ENCODE data around the gene QPRT. TPM values are rescaled to one million over a fixed set of nuclear protein-coding genes. Genes with fewer than 3 reads are reported as not detected.
"Not testable (repeated sequence)": the region's sequence is repeated elsewhere in the genome, so short reads cannot be mapped to it uniquely, and the experiment has no call there.

The QPRT gene
- total and polyA plus RNA-seq, 5 donors: 20.4 to 53.5 (median 40.8) TPM

GRCh38 chr16:29738514-29738913 is 59.5 kb downstream of the QPRT start:
- Histone ChIP-seq H3K27me3 (ENCODE audit: control insufficient read depth, insufficient read depth) (no peaks in the 10 kb centered on the region), H3K27ac (ENCODE audit: low read length) (no peak overlapping the region), H3K4me3 (ENCODE audit: low read length) (no peak overlapping the region), H3K4me1 (ENCODE audit: control insufficient read depth, insufficient read depth, low read length) (no peaks in the 10 kb centered on the region), H3K9me3 (ENCODE audit: control insufficient read depth, low read length) (no peaks in the 10 kb centered on the region)
- ATAC-seq (no peak), DNase-seq (no peak)
- WGBS: 72% methylated on average over 2 of the region's 2 CpGs
- intact Hi-C loops (cut with DNase I): no loop called here

DNA sequence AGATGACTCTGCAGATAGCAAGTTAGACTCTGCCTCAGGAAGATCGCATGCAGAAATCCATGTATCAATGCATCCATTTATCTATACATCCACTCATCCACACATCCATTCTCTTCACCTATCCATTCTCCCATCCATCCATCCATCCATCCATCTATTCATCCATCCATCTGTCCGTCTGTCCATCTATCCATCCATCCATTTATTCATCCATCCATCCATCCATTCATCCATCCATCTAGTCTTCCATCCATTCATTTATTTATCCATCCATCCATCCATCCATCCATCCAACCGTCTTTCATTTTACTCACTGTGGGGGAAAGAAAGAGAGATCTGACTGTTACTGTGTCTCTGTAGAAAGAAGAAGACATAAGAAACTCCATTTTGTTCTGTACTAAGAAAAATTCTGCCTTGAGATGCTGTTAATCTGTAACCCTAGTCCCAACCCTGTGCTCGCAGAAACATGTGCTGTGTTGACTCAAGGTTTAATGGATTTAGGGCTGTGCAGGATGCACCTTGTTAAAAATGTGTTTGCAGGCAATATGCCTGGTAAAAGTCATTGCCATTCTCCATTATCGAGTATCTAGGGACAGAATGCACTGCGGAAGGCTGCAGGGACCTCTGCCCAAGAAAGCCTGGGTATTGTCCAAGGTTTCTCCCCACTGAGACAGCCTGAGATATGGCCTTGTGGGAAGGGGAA is 61.1 kb downstream of the QPRT start:
- intact Hi-C loops (cut with DNase I); H3K27ac ChIP-seq (ENCODE audit: low read length); H3K27me3 ChIP-seq (ENCODE audit: control insufficient read depth, insufficient read depth); H3K4me3 ChIP-seq (ENCODE audit: low read length); ATAC-seq; H3K9me3 ChIP-seq (ENCODE audit: control insufficient read depth, low read length); H3K4me1 ChIP-seq (ENCODE audit: control insufficient read depth, insufficient read depth, low read length): not testable (repeated sequence)
- DNase-seq: peak in 1 of 3 donors; percentile 6
- 75% methylated on average over 6 of the region's 6 CpGs for WGBS

DNA sequence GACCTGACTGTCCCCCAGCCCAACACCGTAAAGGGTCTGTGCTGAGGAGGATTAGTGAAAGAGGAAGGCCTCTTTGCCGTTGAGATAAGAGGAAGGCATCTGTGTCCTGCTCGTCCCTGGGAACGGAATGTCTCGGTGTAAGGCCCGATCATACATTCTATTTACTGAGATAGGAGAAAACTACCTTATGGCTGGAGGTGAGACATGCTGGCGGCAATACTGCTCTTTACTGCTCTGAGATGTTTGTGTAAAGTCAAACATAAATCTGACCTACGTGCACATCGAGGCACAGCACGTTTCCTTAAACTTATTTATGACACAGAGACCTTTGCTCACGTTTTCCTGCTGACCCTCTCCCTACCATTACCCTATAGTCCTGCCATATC is 61.6 kb downstream of the QPRT start:
- DNase-seq; H3K9me3 ChIP-seq (ENCODE audit: control insufficient read depth, low read length); H3K4me3 ChIP-seq (ENCODE audit: low read length); ATAC-seq; H3K27me3 ChIP-seq (ENCODE audit: control insufficient read depth, insufficient read depth); intact Hi-C loops (cut with DNase I); H3K4me1 ChIP-seq (ENCODE audit: control insufficient read depth, insufficient read depth, low read length); H3K27ac ChIP-seq (ENCODE audit: low read length): not testable (repeated sequence)
- WGBS: 41% methylated on average over 11 of the region's 11 CpGs

DNA sequence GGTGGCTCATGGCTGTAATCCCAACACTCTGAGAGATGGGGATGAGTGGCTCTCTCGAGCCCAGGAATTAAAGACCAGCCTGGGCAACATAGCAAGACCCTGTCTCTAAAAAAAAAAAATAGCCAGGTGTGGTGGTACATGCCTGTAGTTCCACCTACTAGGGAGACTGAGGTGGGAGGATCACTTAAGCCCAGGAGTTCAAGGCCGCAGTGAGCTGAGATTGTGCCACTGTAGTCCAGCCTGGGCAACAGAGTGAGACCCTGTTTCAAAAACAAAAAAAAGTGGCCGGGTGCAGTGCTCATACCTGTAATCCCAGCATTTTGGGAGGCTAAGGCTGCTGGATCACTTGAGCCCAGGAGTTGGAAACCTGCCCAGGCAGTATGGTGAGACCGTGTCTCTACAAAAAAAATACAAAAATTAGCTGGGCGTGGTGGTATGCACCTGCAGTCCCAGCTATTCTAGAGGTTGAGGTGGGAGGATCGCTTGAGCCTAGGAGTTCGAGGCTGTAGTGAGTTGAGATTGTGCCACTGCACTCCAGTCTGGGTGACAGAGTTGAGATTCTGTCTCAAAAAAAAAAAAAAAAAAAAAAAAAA is 63.8 kb downstream of the QPRT start:
- 84% methylated on average over 7 of the region's 7 CpGs for WGBS
- no peaks in the 10 kb centered on the region for H3K27me3 ChIP-seq (ENCODE audit: control insufficient read depth, insufficient read depth)
- H3K9me3 ChIP-seq (ENCODE audit: control insufficient read depth, low read length): no peaks in the 10 kb centered on the region
- peak in 1 of 3 donors; percentile 7 for DNase-seq
- no peak overlapping the region for H3K27ac ChIP-seq (ENCODE audit: low read length)
- intact Hi-C loops (cut with DNase I): no loop called here
- no peaks in the 10 kb centered on the region for H3K4me1 ChIP-seq (ENCODE audit: control insufficient read depth, insufficient read depth, low read length)
- H3K4me3 ChIP-seq (ENCODE audit: low read length): no peak overlapping the region
- ATAC-seq: no peak

DNA sequence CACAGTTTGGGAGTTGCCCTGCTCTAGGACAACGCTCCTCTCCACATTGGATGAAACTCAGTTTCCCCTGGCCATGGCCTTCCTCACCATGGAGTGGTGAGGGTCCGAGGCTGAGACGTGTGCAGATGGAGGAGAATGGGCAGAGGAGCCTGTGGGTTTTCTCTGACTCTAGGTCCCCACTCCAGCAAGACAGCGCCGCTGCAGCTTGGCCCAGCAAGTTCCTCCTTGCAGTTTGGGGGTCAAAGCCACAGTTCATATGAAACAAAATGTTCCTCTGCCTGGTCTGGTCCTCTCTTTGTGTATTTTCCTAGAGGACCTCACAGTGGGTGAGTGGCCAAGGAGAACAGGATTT is 64.5 kb downstream of the QPRT start:
- intact Hi-C loops (cut with DNase I): no loop called here
- H3K4me3 ChIP-seq (ENCODE audit: low read length): no peak overlapping the region
- no peaks in the 10 kb centered on the region for H3K9me3 ChIP-seq (ENCODE audit: control insufficient read depth, low read length)
- DNase-seq: peak in 1 of 3 donors; percentile 14
- H3K4me1 ChIP-seq (ENCODE audit: control insufficient read depth, insufficient read depth, low read length): no peaks in the 10 kb centered on the region
- ATAC-seq: no peak
- no peak overlapping the region for H3K27ac ChIP-seq (ENCODE audit: low read length)
- no peaks in the 10 kb centered on the region for H3K27me3 ChIP-seq (ENCODE audit: control insufficient read depth, insufficient read depth)
- 80% methylated on average over 5 of the region's 5 CpGs for WGBS

DNA sequence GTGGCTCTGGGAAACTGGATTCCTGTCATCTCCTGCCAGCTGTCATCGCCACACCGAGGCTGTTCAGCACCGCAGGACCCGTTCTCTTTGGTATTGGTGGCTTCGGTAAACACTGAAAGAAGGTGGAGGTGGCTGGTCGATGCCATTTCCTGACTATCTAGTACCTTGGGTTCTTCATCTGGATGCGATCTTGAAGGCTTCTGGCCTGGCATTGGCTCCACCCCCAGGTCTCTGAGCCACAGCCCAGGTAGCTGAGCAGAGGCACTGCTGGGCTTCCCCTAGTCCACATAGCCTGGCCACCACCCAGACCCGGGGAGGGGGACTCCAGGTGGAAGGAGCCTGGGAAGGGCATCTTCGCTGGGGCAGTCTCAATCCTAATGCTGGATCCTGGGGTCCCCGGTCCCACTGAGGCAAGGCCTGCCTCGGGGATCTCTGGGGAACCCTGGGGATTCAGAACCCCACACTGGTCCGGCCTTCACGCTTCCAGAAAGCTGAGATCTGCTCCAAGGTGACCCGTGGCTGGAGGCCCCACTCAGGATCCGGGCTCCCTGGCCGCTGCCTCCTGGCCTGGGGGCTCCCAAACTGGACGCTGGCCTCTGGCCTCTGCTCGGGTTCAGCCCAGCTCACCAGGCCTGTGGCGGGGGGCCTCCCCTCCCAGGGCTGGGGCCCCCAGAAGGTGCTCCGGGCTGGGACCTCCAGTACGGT is 65.0 kb downstream of the QPRT start:
- H3K9me3 ChIP-seq (ENCODE audit: control insufficient read depth, low read length): no peaks in the 10 kb centered on the region
- peak in 1 of 3 donors; percentile 55 for DNase-seq
- no peak overlapping the region for H3K4me3 ChIP-seq (ENCODE audit: low read length)
- intact Hi-C loops (cut with DNase I): no loop called here
- peak in 1 of 2 donors; percentile 7 for ATAC-seq
- H3K4me1 ChIP-seq (ENCODE audit: control insufficient read depth, insufficient read depth, low read length): no peaks in the 10 kb centered on the region
- no peaks in the 10 kb centered on the region for H3K27me3 ChIP-seq (ENCODE audit: control insufficient read depth, insufficient read depth)
- 78% methylated on average over 21 of the region's 21 CpGs for WGBS
- H3K27ac ChIP-seq (ENCODE audit: low read length): no peak overlapping the region

DNA sequence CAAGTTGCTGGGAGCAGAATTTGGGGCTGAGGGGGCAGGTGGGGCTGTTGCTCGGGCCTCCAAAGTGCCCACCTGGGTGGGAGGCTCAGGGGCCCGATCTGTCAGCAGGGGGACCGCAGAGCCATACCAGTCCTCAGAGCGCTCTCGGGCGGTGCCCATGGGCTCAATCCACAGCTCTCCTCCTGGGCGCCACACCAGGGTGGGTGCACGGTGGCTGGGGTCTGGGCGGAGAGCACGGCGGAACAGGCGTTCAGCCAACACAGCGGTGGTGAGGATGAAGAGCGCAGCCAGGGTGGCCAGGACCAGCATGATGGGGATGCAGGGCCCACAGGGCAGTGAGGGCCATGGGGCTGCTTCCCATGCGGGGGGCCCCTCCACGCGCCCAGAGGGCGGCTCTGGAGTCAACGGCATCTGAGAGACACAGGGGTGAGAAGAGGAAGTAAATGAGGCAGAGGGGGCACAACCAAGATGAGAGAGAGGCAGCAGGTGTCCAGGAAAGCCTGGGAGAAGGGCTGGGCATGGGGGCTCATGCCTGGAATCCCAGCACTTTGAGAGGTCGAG is 65.6 kb downstream of the QPRT start:
- H3K9me3 ChIP-seq (ENCODE audit: control insufficient read depth, low read length): no peaks in the 10 kb centered on the region
- WGBS: 85% methylated on average over 20 of the region's 20 CpGs
- H3K4me3 ChIP-seq (ENCODE audit: low read length): no peak overlapping the region
- no peaks in the 10 kb centered on the region for H3K27me3 ChIP-seq (ENCODE audit: control insufficient read depth, insufficient read depth)
- peak; percentile 26 to 27 for ATAC-seq
- DNase-seq: peak in 1 of 3 donors; percentile 40
- no peaks in the 10 kb centered on the region for H3K4me1 ChIP-seq (ENCODE audit: control insufficient read depth, insufficient read depth, low read length)
- intact Hi-C loops (cut with DNase I): no loop called here
- H3K27ac ChIP-seq (ENCODE audit: low read length): no peak overlapping the region

DNA sequence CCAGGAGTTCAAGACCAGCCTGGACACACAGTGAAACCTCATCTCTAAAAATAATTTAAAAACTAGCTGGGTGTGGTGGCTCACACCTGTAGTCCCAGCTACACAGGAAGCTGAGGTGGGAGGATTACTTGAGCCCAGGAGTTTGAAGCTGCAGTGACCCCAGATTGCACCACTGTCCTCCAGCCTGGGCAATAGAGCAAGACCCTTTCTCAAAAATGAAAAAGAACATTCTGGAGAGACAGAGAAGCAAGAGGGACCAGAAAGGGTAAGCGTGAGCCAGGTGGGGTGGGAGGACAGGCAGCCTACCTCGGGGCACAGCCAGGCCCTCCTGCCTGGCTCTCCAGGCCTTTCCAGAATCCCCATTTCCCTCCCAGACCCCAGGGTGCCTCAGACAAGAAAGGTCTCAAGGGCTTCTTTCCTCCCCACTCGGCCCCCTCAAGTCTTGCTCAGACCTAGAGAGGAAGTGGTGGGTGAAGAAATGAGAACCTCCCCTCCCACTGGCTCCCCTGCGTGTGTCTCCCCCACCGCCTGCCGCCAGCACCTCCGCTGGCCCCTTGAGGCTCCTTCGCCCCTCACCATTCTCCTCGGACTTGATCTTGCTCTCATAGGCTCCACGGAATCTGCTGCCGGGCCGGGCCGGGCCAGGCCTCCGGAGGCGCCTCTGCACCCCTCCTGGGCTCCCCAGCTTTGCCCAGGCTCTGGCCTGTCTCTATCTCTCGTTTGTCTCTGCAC is 66.3 kb downstream of the QPRT start:
- DNase-seq (peak in 1 of 3 donors; percentile 25), ATAC-seq (peak; percentile 20 to 40)
- no peak overlapping the region for H3K27ac ChIP-seq (ENCODE audit: low read length)
- WGBS: 69% methylated on average over 16 of the region's 16 CpGs
- H3K4me1 ChIP-seq (ENCODE audit: control insufficient read depth, insufficient read depth, low read length): no peaks in the 10 kb centered on the region
- no peak overlapping the region for H3K4me3 ChIP-seq (ENCODE audit: low read length)
- H3K9me3 ChIP-seq (ENCODE audit: control insufficient read depth, low read length): no peaks in the 10 kb centered on the region
- intact Hi-C loops (cut with DNase I): no loop called here
- no peaks in the 10 kb centered on the region for H3K27me3 ChIP-seq (ENCODE audit: control insufficient read depth, insufficient read depth)

GRCh38 chr16:29745853-29746345 is 66.9 kb downstream of the QPRT start, which contains the start of gene C16orf54:
TSS of gene C16orf54 (minus strand) at chr16:29745990. CDS start at chr16:29744951, 1,039 bp downstream.
- Histone ChIP-seq H3K27me3 (ENCODE audit: control insufficient read depth, insufficient read depth) (no peaks in the 10 kb centered on the region), H3K9me3 (ENCODE audit: control insufficient read depth, low read length) (no peaks in the 10 kb centered on the region), H3K4me1 (ENCODE audit: control insufficient read depth, insufficient read depth, low read length) (no peaks in the 10 kb centered on the region), H3K27ac (ENCODE audit: low read length) (no peak within 1 kb of the TSS), H3K4me3 (ENCODE audit: low read length) (no peak within 1 kb of the TSS)
- WGBS: 71% methylated on average over 12 of the region's 12 CpGs
- peak; percentile 64 to 86 (median 86) for DNase-seq
- ATAC-seq: peak; percentile 80 to 83
- intact Hi-C loops (cut with DNase I): no loop called here

- WGBS: 56% methylated on average over 4 of the region's 4 CpGs
These were observed 67.5 kb downstream of the QPRT start for GRCh38 chr16:29746518-29746917.

More at GRCh38 chr16:29746518-29746917, 67.5 kb downstream of the QPRT start:
- intact Hi-C loops (cut with DNase I); DNase-seq; H3K9me3 ChIP-seq (ENCODE audit: control insufficient read depth, low read length); H3K4me1 ChIP-seq (ENCODE audit: control insufficient read depth, insufficient read depth, low read length); ATAC-seq; H3K27ac ChIP-seq (ENCODE audit: low read length); H3K4me3 ChIP-seq (ENCODE audit: low read length); H3K27me3 ChIP-seq (ENCODE audit: control insufficient read depth, insufficient read depth): not testable (repeated sequence)
